Mucosa of stomach (tissue), 1 donor: Measurements from ENCODE around the gene ZMIZ1.
A peak's percentile ranks its signal among the peaks of the same experiment; 100 is the strongest.

Experiments
- H3K27me3 ChIP-seq: one replicate; pipeline ENCODE4 v1.7.0; 2013; ENCODE audit warnings: mild to moderate bottlenecking, low read length; ENCODE audit not compliant: control insufficient read depth, insufficient read depth
- H3K36me3 ChIP-seq: one replicate; pipeline ENCODE4 v1.7.0; 2013; ENCODE audit warnings: low read length; ENCODE audit not compliant: control insufficient read depth, insufficient read depth
- H3K4me1 ChIP-seq: one replicate; pipeline ENCODE4 v1.7.0; 2013; ENCODE audit warnings: mild to moderate bottlenecking, low read length; ENCODE audit not compliant: control insufficient read depth, insufficient read depth
- H3K4me3 ChIP-seq: one replicate; pipeline ENCODE4 v1.7.0; 2013; ENCODE audit warnings: low read length
- H3K9ac ChIP-seq: one replicate; pipeline ENCODE4 v1.7.0; 2013; ENCODE audit warnings: mild to moderate bottlenecking, low read length, moderate library complexity
- H3K9me3 ChIP-seq: one replicate; pipeline ENCODE4 v1.7.0; 2013; ENCODE audit warnings: mild to moderate bottlenecking, low read length, moderate library complexity; ENCODE audit not compliant: control insufficient read depth
- donor health status: Pancreatic carcinoma.

The ZMIZ1 gene

DNA sequence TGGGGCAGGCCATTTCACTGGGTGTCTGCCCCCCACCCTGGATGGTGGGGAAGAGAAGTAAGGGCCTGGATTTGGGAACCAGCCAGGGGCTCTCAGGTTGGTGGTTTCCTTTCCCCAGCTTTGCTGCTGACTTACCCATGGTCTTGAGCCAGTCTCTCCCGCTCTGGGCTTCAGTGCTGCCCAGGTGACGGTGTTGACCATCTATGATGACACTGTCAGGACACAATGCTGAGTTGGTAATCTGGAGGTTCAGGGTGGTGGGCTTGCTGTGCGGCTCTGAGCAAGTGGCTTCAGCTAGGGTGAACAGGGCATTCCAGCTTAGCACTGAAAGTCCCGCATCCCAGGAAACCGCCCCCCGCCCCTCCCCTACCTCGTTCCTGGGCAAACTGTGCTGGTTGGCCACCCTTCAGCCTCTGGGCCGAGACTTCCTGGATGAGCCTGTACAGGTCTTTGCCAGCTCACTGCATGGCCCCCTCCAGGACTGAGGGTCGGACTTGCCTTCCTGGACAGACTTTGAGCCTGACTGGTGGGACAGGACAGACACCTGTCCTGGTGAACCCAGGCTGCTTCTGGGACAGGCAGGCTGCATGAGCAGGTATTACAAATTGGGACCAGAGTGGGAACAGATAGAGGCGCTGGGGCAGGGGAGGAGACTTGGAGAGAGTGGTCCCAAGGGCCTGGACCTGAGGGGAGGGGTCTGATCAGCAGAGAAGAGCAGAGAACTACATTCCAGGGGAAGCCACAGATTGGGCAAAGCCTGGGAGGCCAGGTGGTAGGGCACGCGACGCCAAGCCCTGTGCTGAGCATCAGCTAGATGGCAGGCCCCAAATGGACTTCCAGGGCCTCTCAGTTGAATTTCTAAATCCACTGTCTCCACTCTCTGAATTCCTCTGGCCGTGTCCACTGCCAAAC lies 19.9 kb upstream of the ZMIZ1 start:
- H3K36me3 ChIP-seq = no peaks in the 10 kb centered on the region
- H3K4me3 ChIP-seq = no peak overlapping the region
- H3K9ac ChIP-seq = peak overlapping the region; percentile 14
- no peaks in the 10 kb centered on the region for H3K27me3 ChIP-seq
- no peaks in the 10 kb centered on the region for H3K9me3 ChIP-seq
- peaks cover 58% of the 10 kb centered on the region for H3K4me1 ChIP-seq

GRCh38 chr10:79049931-79050895 lies 18.6 kb upstream of the ZMIZ1 start:
- no peaks in the 10 kb centered on the region for H3K27me3 ChIP-seq

GRCh38 chr10:79050896-79051555 lies 17.7 kb upstream of the ZMIZ1 start:
- no peak overlapping the region for H3K4me3 ChIP-seq
- H3K4me1 ChIP-seq = peaks cover 72% of the 10 kb centered on the region
- H3K9me3 ChIP-seq = no peaks in the 10 kb centered on the region
- H3K27me3 ChIP-seq = no peaks in the 10 kb centered on the region
- H3K9ac ChIP-seq = no peak overlapping the region
- H3K36me3 ChIP-seq = no peaks in the 10 kb centered on the region

More at GRCh38 chr10:79049931-79050895, 18.6 kb upstream of the ZMIZ1 start:
- Histone ChIP-seq H3K9me3 (no peaks in the 10 kb centered on the region), H3K4me3 (no peak overlapping the region), H3K9ac (no peak overlapping the region), H3K36me3 (no peaks in the 10 kb centered on the region), H3K4me1 (peaks cover 71% of the 10 kb centered on the region)

GRCh38 chr10:79051766-79052165 lies 17.0 kb upstream of the ZMIZ1 start:
- H3K27me3 ChIP-seq = no peaks in the 10 kb centered on the region
- H3K4me3 ChIP-seq = no peak overlapping the region
- H3K4me1 ChIP-seq = peaks cover 80% of the 10 kb centered on the region
- no peak overlapping the region for H3K9ac ChIP-seq
- no peaks in the 10 kb centered on the region for H3K36me3 ChIP-seq
- H3K9me3 ChIP-seq = no peaks in the 10 kb centered on the region

DNA sequence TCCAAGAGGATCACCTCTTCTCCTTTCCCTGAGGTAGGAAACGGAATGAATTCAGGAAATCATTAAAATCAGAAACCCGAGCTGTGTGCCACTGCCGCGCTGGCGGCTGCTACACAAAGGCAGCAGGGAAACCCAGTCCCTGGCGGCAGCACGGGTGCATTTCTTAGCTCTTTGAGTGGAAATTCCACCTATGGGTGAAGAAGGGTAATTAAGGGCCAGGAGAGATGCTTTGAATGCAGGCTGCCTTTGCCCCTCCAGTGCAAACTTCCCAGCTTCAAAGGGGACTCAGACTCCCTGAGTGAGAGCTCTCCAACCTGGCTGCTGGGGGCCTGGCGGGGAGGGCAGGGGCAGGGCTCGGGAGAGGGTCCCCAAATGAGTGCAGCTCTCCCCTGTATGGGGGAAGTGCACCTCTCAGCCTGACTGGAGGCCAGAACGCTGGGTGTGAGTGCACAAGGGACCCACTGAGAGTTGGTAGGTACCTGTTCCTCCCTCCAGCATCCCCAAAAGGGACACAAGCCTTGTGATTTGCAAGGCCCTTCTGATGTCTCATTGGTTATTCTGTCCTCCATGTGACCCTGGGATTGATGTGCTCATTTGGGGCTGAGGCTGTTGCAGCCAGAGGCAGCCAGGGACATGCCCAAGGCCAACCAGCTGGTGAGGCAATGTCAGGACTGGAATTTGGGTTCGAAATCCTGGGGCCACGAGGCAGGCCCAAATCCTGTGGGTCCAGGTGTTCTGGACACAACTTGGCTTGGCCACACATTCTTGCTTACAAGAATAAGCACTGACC lies 16.3 kb upstream of the ZMIZ1 start:
- Histone ChIP-seq H3K9ac (no peak overlapping the region), H3K36me3 (no peaks in the 10 kb centered on the region), H3K4me1 (peaks cover 80% of the 10 kb centered on the region), H3K4me3 (no peak overlapping the region), H3K9me3 (no peaks in the 10 kb centered on the region), H3K27me3 (no peaks in the 10 kb centered on the region)

DNA sequence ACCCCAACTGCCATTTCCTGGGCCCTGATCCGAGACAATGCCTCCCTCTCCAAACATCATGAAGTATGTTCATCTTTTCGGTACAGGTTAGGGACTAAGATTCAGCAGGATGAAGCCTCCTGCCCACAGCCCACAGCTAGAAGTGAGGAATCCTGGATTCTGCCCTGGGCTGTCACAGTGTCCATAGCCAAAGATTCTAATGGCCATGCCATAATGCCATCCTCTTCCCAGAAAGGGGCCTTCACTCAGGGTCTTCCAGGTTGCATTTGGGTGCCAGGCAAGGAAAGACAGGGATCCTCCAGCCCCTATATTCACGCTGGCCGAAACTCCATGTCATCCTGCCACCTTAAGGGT lies 15.7 kb upstream of the ZMIZ1 start:
- Histone ChIP-seq H3K4me1 (peaks cover 80% of the 10 kb centered on the region), H3K4me3 (no peak overlapping the region), H3K36me3 (no peaks in the 10 kb centered on the region), H3K27me3 (no peaks in the 10 kb centered on the region), H3K9ac (no peak overlapping the region), H3K9me3 (no peaks in the 10 kb centered on the region)

GRCh38 chr10:79053481-79054202 lies 15.1 kb upstream of the ZMIZ1 start:
- Histone ChIP-seq H3K4me3 (no peak overlapping the region), H3K36me3 (no peaks in the 10 kb centered on the region), H3K4me1 (peaks cover 80% of the 10 kb centered on the region), H3K27me3 (no peaks in the 10 kb centered on the region), H3K9me3 (no peaks in the 10 kb centered on the region), H3K9ac (no peak overlapping the region)

DNA sequence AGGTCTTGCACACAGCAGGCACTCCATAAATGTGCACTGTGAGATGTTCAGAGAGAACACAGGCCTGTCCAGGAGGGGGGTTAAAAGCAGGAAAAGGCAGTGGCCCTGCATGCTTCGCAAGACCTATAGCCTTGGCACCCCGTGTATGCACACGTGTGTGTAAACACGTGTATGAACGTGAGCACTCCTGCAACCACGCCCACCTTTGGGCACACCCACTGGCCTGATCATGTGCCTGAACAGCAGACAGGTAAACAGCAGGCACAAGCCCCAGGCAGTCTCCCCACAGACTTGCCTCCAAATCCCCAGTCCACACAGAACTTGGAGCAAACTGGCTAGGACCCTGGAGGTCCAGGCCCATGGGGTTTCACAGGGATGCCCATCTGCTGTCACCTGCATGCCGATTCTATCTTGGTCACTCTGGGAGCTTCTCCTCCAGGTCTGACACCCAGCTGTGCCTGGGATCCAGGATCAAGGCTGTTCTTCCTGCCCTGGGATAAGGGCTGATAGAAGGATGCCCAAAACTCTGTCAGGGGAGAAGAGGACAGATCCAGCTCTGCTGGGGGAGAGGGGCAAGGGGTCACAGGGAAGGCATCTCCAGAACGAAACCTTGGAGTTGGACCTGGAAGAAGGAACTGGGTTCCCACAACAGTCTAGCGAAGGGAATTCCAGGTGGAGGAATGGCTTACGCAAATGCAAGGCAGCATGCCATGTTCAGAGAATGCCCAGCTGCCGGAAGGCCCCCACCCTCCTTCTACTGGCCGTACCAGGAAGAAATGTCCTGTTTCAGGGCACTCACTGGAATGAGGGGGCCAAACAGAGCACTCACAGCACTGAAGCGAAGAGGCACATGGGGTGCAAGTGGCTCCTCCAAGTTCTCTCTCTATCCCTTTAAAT lies 14.3 kb upstream of the ZMIZ1 start:
- peaks cover 81% of the 10 kb centered on the region for H3K4me1 ChIP-seq
- H3K9me3 ChIP-seq = no peaks in the 10 kb centered on the region
- no peaks in the 10 kb centered on the region for H3K27me3 ChIP-seq
- H3K9ac ChIP-seq = peak overlapping the region; percentile 16
- no peak overlapping the region for H3K4me3 ChIP-seq
- H3K36me3 ChIP-seq = no peaks in the 10 kb centered on the region

GRCh38 chr10:79055100-79055782 lies 13.5 kb upstream of the ZMIZ1 start:
- H3K9me3 ChIP-seq = no peaks in the 10 kb centered on the region
- no peak overlapping the region for H3K4me3 ChIP-seq
- H3K27me3 ChIP-seq = no peaks in the 10 kb centered on the region
- no peaks in the 10 kb centered on the region for H3K36me3 ChIP-seq
- peaks cover 83% of the 10 kb centered on the region for H3K4me1 ChIP-seq
- peak overlapping the region; percentile 16 for H3K9ac ChIP-seq

DNA sequence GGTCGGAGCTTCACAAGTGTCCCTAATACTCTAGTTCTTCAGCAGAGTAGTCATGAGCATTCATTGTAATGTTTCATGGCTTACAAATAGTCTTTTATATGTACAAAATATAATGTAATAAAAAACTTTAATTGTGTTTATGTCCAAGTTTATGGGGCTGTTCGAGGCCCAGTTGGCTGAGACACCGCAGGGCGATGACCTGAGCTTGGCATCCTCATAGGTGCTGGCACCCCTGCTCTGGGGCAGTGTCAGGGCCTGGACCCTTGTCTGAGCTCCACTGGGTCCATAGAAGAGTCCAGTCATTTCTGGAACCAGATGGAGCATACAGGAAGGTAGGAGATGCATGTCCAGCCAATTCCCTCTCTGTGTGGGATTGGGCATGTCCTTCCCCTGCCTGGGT lies 12.9 kb upstream of the ZMIZ1 start:
- H3K36me3 ChIP-seq = no peaks in the 10 kb centered on the region
- H3K4me3 ChIP-seq = no peak overlapping the region
- H3K27me3 ChIP-seq = no peaks in the 10 kb centered on the region
- peaks cover 83% of the 10 kb centered on the region for H3K4me1 ChIP-seq
- no peaks in the 10 kb centered on the region for H3K9me3 ChIP-seq
- H3K9ac ChIP-seq = no peak overlapping the region
